Measurements from ENCODE around the gene PLEK.

- TF ChIP-seq SUZ12 (IDR thresholded peaks at IDR 0.05; ENCODE audit: extremely low read depth, insufficient read depth, insufficient read length) (no peak), YY1 (IDR thresholded peaks at IDR 0.05; ENCODE audit: insufficient read depth, insufficient read length) (no peak)
These were observed 23.7 kb downstream of the PLEK start for GRCh38 chr2:68388772-68389171.

Measured in NT2/D1 (cell line).